SH-SY5Y (cell line): ENCODE results near the gene VSIG10.

Source experiments
- GATA2 ChIP-seq: IDR thresholded peaks from 2 replicates; pipeline ENCODE4 v1.6.1; 2011; ENCODE audit warnings: mild to moderate bottlenecking, low read depth, low read length
- GATA3 ChIP-seq: IDR thresholded peaks from 2 replicates; pipeline ENCODE4 v1.6.1; 2011; ENCODE audit warnings: low read depth, mild to moderate bottlenecking, low read length, moderate library complexity

- TF ChIP-seq GATA3 (no peak), GATA2 (no peak)
These were observed 59.7 kb downstream of the VSIG10 start for GRCh38 chr12:118044075-118044474.
